Fibroblast of skin of right biceps (primary cell): ENCODE results near the gene PDE7B.
A peak's percentile ranks its signal among the peaks of the same experiment; 100 is the strongest.

ENCODE experiments used
- DNase-seq: peaks from one replicate; pipeline ENCODE4 v3.0.0-alpha.2; 2013

Gene PDE7B

GRCh38 chr6:135992739-135993138 lies 141.2 kb downstream of the PDE7B start:
- no peak for DNase-seq

DNA sequence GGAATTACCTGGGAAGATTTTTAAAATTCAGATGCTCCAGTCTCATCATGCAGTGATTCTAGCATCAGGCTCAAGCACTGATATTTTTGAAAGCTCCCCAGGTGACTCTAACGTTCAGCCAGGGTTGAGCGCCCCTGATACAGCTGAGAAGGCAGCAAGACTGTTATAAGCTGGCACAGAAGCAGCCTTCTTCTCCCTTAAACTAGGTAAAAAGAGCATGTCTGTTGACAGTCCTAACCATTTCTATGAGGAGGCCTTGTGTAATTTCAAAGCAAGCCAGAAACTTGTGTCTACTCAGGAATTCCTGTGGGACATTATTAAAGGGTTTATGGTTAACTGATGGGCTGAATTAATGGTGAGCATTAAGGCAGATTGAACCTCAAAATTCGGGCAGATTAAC lies 141.9 kb downstream of the PDE7B start:
- DNase-seq: no peak

GRCh38 chr6:135994857-135995544 lies 143.5 kb downstream of the PDE7B start:
- DNase-seq: peak; percentile 90

DNA sequence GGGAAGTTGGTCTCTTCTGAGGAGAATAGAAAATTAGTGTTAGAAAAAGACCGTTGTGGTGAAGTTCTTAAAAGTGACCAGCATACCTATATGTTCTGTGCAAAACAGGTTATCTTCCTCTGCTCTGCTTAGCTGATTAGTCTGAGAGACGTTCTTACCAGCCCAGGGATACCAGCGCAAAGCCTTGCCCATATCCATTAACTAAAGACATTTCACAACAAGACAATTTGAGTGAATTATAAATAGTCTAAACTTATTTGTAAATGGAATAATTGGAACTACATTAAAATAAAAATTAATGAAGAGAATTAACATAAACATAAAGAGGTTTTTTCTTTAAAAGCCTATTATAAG lies 144.0 kb downstream of the PDE7B start:
- no peak for DNase-seq

DNA sequence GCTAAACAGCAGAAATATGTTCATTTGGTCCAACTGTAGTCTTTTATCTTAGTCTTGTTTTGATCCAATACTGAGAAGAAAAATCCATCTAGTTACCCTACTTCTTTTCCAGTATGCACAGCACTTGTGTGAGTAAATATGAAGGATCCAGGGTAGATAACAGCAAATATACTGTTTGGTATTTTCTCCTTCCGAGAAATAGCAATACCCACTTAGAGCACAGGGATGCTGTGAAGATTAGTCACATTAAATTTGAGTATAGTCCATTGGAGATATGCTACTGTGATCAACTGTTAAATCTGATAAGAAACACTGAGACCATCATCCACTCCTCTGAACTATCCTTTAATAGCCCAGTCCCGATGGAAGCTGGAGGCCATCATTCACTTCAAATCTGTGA lies 145.2 kb downstream of the PDE7B start:
- no peak for DNase-seq

- no peak for DNase-seq
Measured at GRCh38 chr6:135999393-135999792, 147.9 kb downstream of the PDE7B start.

DNA sequence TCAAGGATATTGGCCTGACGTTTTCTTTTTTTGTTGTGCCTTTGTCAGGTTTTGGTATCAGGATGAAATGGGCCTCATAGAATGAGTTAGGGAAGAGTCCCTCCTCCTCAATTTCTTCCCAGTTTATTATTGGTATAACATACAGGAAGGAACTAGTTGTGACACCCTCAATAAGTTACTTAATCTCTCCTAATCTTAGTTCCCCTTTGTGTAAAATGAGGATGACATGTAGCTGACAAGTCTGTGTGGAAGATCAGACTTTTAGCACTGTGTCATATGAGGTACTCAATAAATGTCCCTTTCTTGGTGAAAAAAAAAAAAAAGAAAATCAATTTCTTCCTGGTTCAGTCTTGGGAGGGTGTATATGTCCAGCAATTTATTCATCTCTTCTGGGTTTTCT lies 155.8 kb downstream of the PDE7B start:
- no peak for DNase-seq

DNA sequence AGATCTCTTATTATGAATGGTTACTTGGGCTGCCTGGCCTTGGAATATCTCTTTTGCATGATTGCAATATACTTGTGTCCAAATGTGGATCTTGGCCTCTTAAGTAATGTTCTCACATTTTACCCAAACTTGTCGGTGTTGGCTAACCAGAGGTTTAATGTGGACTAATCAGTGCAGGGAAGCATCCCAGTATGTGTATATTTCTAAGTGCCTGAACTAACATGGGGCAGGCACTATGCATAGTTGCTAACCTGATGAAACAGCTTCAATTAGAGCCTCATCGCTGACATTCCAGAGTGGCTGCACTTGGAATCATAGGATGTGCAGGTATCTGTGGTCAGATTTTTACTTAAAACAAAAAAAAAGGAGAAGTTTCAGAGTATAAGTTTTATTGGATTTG lies 160.0 kb downstream of the PDE7B start:
- peak; percentile 73 for DNase-seq

GRCh38 chr6:136012198-136012887 lies 160.8 kb downstream of the PDE7B start:
- DNase-seq: peak; percentile 96

DNA sequence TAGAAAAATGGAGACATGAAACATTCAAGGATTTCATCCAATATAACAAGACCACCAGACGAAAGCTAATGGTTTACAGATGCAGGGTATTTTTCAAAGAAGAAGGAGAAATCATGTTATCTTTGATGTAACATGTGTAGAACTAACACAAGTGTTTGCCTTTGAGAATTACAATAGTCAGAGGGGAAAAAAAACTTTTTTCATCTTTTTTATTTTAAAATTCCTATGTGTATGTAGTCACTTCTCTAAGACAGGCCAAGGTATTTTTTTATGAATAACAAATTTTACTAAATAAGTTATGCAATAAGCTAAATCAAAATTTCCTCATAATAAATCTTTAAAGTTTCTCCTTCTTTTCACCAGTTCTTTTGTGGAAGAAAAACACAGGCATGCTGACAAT lies 161.4 kb downstream of the PDE7B start:
- peak; percentile 46 for DNase-seq

- peak; percentile 100 for DNase-seq
Measured at GRCh38 chr6:136014454-136015437, 163.2 kb downstream of the PDE7B start.

GRCh38 chr6:136015531-136015930 lies 164.0 kb downstream of the PDE7B start:
- DNase-seq: peak; percentile 84

DNA sequence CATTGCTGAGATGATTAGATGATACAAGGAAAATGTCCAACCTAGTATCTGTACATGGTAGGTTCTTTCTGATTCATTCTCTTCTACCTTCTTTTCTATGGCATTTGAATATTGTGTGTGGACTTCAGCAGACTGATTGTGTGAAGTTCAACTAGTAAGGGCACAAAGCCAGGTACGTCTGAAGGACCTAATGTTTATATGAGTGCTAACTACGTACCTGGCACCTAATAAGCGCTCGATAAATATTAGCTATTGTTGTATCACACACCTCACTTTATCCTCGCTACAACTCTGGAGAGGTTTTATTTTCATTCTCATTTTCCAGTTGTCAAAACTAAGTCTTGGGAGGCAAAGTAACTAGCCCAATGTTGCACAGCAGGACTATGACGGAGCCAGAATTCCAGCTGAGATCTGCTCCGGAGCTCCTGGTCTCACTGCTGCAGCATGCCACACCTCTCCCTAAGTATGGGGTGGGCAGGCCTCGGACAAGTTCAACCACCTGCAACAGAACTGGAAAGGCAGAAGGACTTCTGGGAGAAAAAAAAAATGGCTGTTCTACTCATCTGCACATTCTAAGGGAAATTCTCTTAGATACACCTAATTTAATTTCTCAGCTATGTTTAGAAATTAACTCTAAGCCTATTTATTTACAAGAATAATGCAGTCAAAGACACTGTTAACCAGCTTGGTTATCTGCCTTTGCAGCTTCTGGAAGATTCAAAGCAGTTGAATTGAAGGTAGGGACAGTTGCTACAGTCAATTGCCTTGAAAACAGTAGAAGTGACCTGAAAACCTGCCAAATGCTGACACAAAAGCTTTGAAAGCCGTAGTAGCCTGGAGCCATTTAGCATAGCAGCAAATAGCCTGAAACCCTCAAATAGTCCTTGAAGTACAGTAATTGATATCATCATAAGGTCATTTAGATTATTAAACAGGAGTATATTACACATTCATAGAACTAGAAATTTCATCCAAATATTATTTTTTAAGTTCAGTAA lies 165.0 kb downstream of the PDE7B start:
- peak; percentile 37 for DNase-seq

DNA sequence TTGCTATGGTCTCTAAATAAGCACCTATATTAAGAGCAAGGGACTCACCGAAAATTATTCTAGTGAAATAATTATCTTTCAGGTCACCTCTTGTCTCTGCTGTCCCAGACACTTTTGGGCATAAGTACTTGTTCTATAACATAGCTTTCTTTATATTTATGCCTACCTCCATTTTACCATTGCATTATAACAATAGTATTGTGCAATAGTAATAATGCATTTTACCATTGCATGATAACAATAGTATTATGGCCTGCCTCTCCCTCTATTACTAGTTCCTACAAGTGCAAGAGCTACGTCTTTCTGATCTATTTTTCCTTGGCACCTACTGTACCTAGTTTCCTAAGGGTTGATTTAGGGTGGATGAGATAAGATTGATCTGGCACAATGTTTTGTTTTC lies 169.2 kb downstream of the PDE7B start:
- no peak for DNase-seq

DNA sequence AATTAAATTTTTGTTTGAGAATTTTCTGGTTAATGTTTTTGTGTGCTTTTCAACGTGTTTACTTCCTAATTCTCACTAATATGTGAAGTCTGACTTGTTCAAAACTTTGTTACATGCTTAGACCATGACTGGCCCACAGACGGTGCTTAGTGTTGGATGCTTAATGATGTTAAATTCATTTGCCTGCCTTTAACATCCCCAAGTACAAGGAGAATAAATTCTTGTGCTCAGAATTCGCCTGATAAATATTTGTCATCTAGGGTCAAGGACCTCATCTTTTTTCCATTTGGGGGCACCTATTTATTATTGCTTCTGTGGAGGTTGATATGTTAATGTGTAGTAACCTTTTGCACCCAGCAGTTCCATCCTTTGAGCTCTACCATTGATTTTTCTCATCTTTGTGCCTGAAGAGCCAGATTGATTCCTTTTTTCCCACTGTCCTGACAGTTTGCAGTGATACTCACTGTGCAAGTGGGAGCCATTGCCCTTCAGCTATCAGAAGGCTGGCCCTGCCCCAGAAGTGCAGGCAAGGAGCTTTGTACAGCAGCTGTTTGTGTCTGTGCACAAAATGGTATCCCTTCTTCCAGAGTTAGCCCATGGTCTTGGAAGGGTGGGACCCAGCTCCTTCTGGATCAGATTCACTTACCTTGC lies 170.8 kb downstream of the PDE7B start:
- DNase-seq: no peak

DNA sequence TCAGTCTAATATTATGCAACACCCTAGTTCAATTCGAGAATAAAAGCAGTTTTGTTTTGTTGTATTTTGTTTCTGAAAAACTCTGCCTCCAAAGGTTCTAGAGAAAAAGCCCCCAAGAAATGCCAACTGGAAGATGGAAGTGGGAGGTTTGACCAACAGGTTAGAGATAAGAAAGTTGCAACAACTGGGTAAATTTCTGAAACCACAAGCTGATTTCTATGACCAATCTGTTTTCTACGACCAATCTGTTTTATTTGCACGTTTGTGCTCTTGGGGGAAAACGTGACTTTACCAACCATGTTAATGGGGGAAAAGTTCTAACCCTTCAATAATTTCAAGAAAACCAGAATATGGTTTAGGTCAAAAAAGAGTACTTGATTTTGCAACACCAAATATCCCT lies 173.2 kb downstream of the PDE7B start:
- DNase-seq: no peak

DNA sequence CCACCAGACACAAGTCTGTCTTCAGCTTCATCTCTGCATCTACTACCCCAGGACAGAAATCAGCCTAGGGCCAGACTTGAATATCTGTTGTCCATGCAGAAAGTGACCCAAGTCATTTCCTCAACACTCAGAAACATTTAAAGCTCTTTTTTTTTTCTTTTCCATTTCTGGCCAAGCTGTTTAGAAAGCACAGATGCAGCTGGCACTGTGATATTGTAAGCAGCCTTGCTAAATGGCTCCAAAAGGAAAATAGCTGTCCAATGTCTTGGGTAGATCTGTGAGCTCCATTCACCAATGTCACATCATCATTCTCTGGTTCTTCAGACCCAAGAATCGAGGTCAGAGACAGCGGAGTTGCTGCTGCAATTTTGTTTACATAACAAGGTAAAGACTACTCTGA lies 174.2 kb downstream of the PDE7B start:
- no peak for DNase-seq

- DNase-seq: peak; percentile 64
Measured at GRCh38 chr6:136030131-136030530, 178.6 kb downstream of the PDE7B start.

DNA sequence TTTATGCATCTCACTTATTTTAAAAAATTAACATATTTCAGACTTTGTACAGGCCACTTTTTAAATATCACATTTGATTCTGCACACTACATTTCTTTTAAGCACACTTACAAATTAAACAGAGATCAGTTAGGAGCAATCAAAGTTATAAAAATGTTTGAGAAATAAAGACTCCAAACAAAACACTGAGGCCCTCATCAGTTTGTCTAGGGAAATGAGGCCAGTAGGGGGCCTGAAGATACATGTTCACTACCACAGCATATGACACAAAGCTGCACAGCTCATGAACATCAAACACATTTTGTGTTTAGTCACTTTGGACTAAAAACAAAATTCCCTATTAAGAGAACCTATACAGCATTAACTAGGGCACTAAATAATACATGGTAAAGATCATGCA lies 180.5 kb downstream of the PDE7B start:
- peak; percentile 67 for DNase-seq

DNA sequence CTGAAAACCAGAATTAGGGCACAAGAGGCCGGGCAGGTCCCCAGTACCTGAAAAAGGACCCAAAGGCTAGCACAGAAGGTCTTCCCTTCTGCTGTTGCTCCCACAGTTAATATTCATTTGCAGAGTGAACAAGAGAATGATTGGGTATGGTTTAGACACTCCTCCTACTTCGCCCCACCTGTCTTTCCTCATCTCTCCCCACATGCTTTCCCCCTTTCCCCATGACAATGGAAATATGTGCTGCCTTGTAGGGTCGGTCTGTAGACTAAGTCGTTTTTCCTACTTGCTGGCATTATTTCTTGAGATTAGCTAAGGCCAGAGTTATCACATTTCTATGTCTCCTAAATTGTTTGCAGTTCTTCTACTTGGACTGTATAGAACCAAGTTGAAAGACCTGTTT lies 181.9 kb downstream of the PDE7B start:
- DNase-seq: no peak

DNA sequence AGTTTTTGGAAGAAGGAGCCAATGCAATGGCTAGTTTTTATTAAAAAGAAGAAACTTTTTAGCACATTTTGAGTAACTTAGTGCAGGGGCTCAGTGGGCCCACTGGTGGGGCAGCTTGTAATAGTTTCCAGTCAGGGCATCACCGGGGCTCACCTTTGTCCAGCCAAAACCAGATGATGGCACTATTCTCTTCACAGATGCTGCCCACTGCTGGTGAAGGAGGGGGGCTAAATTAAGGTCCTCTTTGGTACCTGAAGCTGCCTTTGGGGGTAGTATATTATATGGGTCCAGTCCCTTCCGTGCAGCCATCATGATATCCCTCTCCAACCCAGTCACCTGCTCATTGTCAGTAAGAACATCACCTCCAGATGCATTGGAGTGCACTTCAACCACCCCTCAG lies 182.9 kb downstream of the PDE7B start:
- DNase-seq: no peak
